Left lung (tissue), 14 donors: Measurements from ENCODE around the gene CAMK2N2. TPM values are rescaled to one million over a fixed set of nuclear protein-coding genes. Genes with fewer than 3 reads are reported as not detected.
A peak's percentile ranks its signal among the peaks of the same experiment; 100 is the strongest.

ENCODE experiments used
- ATAC-seq: fragments of 200-7000 bp; cut with Tn5 transposase; one replicate; pipeline ENCODE4 v1.9.1; 2020; ENCODE audit warnings: moderate library complexity
- DNase-seq, 4 donors: peaks; one replicate each; pipeline ENCODE4 v3.0.0-alpha.2; 2013 to 2020
- H3K27ac ChIP-seq, 2 donors: fragments of 200-600 bp; sonication (generic) in 1 of 2; one replicate each; pipeline versions ENCODE4 v1.5.0 to v1.8.0; 2020 to 2021
- H3K27me3 ChIP-seq, 2 donors: fragments of 200-600 bp; sonication (generic) in 1 of 2; one replicate each; pipeline versions ENCODE4 v1.5.0 to v1.8.0; 2020 to 2021
- H3K36me3 ChIP-seq, 2 donors: fragments of 200-600 bp; sonication (generic) in 1 of 2; one replicate each; pipeline versions ENCODE4 v1.5.0 to v1.8.0; 2020 to 2021
- H3K4me1 ChIP-seq, 2 donors: fragments of 200-600 bp; one replicate each; pipeline ENCODE4 v1.8.0; 2021
- H3K4me3 ChIP-seq, 2 donors: fragments of 200-600 bp; sonication (generic) in 1 of 2; one replicate each; pipeline versions ENCODE4 v1.5.0 to v1.8.0; 2020 to 2021; ENCODE audit warnings: mild to moderate bottlenecking in 1 of 2
- H3K9me3 ChIP-seq, 2 donors: fragments of 200-600 bp; sonication (generic) in 1 of 2; one replicate each; pipeline versions ENCODE4 v1.5.0 to v1.8.0; 2020 to 2021
- CTCF ChIP-seq, 2 donors: fragments of 200-600 bp; sonication (generic) in 1 of 2; IDR thresholded peaks; one replicate each; pipeline versions ENCODE4 v1.5.0 to v1.8.0; 2021; ENCODE audit warnings: antibody characterized with exemption in 2 of 2
- intact Hi-C, 2 donors: fragments of 100-400 bp; cut with DNase I; formaldehyde crosslinking; loops; one replicate each; pipeline versions ENCODE4 v1.11.2 to v1.14.2; 2022
- long read RNA-seq, 12 donors: library from polyadenylated mRNA in 2 of 12; unstranded in 2 of 12; transcript quantifications; one replicate each; pipeline ENCODE4 v2.0.0 and lab custom pipeline, GENCODE V29; 2019 to 2026
- polyA plus RNA-seq, 6 donors: library from polyadenylated mRNA; unstranded; fragments of 120-200 nt; gene quantifications; one replicate each; pipeline ENCODE4 v1.2.1, GENCODE V29; 2013; ENCODE audit not compliant: insufficient read length in 6 of 6
- total RNA-seq, 2 donors: library from RNA; stranded (reverse); fragmentation: NEBNext Ultra II Directional; extraction: Animal tissue kit (Norgen Biotek cat#: 25700); gene quantifications; one replicate each; pipeline ENCODE4 v1.2.1, GENCODE V29; 2021
- donor health status: DM: no; HTN: yes; CAD: no.
- donor health status: DM: no; HTN: no; CAD: no.

CAMK2N2 gene
- total RNA-seq (1 to 10 TPM in 1 of 2 donors, under 1 TPM in 1; 0.34 to 1.0 TPM), polyA plus RNA-seq (under 1 TPM in 5 of 6 donors, not detected in 1; 0.10 to 0.50 (median 0.21) TPM)
- long read RNA-seq, donor 1, result 0 reads
- long read RNA-seq, donor 2, result 0 reads
- long read RNA-seq, donor 3, result 0 reads
- long read RNA-seq, donor 4, result 0 reads
- long read RNA-seq, donor 5, result 0 reads
- long read RNA-seq, donor 6, result 0 reads
- long read RNA-seq, donor 7, result 0 reads
- long read RNA-seq, donor 8, result 0 reads
- long read RNA-seq, donor 9, result 0 reads
- long read RNA-seq, donor 10, result 0 reads
- long read RNA-seq, donor 11, transcript CAMK2N2-201 (2 exons, 1,362 nt), result major isoform, 134 of 333 reads
- long read RNA-seq, donor 11, partial matches to known transcripts, result 199 of 333 reads
- long read RNA-seq, donor 11, other reads (novel, unspliced or antisense), result 0 of 333 reads
- long read RNA-seq, donor 12, result 0 reads

GRCh38 chr3:184261270-184261853, at the start of gene CAMK2N2:
CAMK2N2 (minus strand) TSS chr3:184261553; CDS start chr3:184261285, 268 bp downstream.
- peaks cover 16 to 31% of the 10 kb centered on the region in 2 donors for H3K4me1 ChIP-seq
- intact Hi-C loops, result no loop called here
- H3K9me3 ChIP-seq, result no peaks in the 10 kb centered on the region
- TF ChIP-seq CTCF (IDR thresholded peaks at IDR 0.05), result no peak
- DNase-seq, result peak in 2 of 4 donors; percentile 60 to 88
- peaks cover 0 to 15% of the 10 kb centered on the region in 2 donors for H3K36me3 ChIP-seq
- peak within 1 kb of the TSS; percentile 33 to 47 for H3K4me3 ChIP-seq
- peak; percentile 83 for ATAC-seq
- H3K27ac ChIP-seq, result no peak within 1 kb of the TSS
- H3K27me3 ChIP-seq, result peaks cover 22 to 83% of the 10 kb centered on the region in 2 donors

GRCh38 chr3:184308744-184309143, 47.4 kb upstream of the CAMK2N2 start:
- H3K27me3 ChIP-seq, result no peaks in the 10 kb centered on the region
- TF ChIP-seq CTCF (IDR thresholded peaks at IDR 0.05), result no peak
- intact Hi-C loops, result no loop called here
- H3K27ac ChIP-seq, result no peak overlapping the region
- no peaks in the 10 kb centered on the region for H3K9me3 ChIP-seq
- ATAC-seq, result no peak
- DNase-seq, result no peak
- no peak overlapping the region for H3K4me3 ChIP-seq
- peaks cover 0 to under 1% of the 10 kb centered on the region in 2 donors for H3K4me1 ChIP-seq
- H3K36me3 ChIP-seq, result peaks cover 3 to 66% of the 10 kb centered on the region in 2 donors

- no peak for ATAC-seq
- Histone ChIP-seq H3K4me3 (no peak overlapping the region), H3K36me3 (peaks cover 3 to 75% of the 10 kb centered on the region in 2 donors), H3K27ac (no peak overlapping the region), H3K9me3 (no peaks in the 10 kb centered on the region), H3K27me3 (no peaks in the 10 kb centered on the region), H3K4me1 (no peaks in the 10 kb centered on the region)
- TF ChIP-seq CTCF (IDR thresholded peaks at IDR 0.05), result no peak
- intact Hi-C loops, result no loop called here
- no peak for DNase-seq
These were observed 46.6 kb upstream of the CAMK2N2 start for GRCh38 chr3:184307915-184308314.

- H3K27me3 ChIP-seq, result no peaks in the 10 kb centered on the region
- H3K4me1 ChIP-seq, result peaks cover 0 to under 1% of the 10 kb centered on the region in 2 donors
- H3K9me3 ChIP-seq, result no peaks in the 10 kb centered on the region
- H3K27ac ChIP-seq, result no peak overlapping the region
- intact Hi-C loops, result no loop called here
- H3K36me3 ChIP-seq, result peaks cover 7 to 89% of the 10 kb centered on the region in 2 donors
- ATAC-seq, result no peak
- no peak for TF ChIP-seq CTCF (IDR thresholded peaks at IDR 0.05)
- H3K4me3 ChIP-seq, result no peak overlapping the region
- no peak for DNase-seq
These were observed 45.1 kb upstream of the CAMK2N2 start for GRCh38 chr3:184306341-184306972.

GRCh38 chr3:184305577-184305976, 44.2 kb upstream of the CAMK2N2 start:
- peaks cover 7 to 98% of the 10 kb centered on the region in 2 donors for H3K36me3 ChIP-seq
- no peak overlapping the region for H3K4me3 ChIP-seq
- intact Hi-C loops, result no loop called here
- no peaks in the 10 kb centered on the region for H3K9me3 ChIP-seq
- peaks cover 0 to 9% of the 10 kb centered on the region in 2 donors for H3K4me1 ChIP-seq
- ATAC-seq (peak; percentile 46), DNase-seq (no peak)
- H3K27me3 ChIP-seq, result no peaks in the 10 kb centered on the region
- TF ChIP-seq CTCF (IDR thresholded peaks at IDR 0.05), result no peak
- H3K27ac ChIP-seq, result no peak overlapping the region
